Measurements from ENCODE around the gene FAM89B. TPM values are rescaled to one million over a fixed set of nuclear protein-coding genes. Genes with fewer than 3 reads are reported as not detected.

Gene FAM89B
- total RNA-seq, 2 experiments from 2014 or later, result 45.6 to 48.0 TPM

- peaks cover 52% of the 10 kb centered on the region for H3K36me3 Mint-ChIP-seq (ENCODE audit: low read depth)
- no peaks in the 10 kb centered on the region for H3K27me3 Mint-ChIP-seq
- peaks cover 63% of the 10 kb centered on the region for H3K4me1 Mint-ChIP-seq
- ChIA-PET POLR2A (interaction anchor here (0.7 to 6.9 kb wide), 18 partner anchors 9 to 247 kb away, joined by 3 to 82 read pairs (median 5); partner anchors contain the start of genes EHBP1L1, FAM89B, FRMD8 and KCNK7), CTCF (interaction anchor here (0.6 to 2.0 kb wide), 4 partner anchors 18 to 288 kb away, joined by 4 to 9 read pairs (median 6); no protein-coding TSS in a partner anchor)
- no peaks in the 10 kb centered on the region for H3K9me3 Mint-ChIP-seq
- peak overlapping the region; percentile 95 for H3K27ac Mint-ChIP-seq
- peak overlapping the region; percentile 97 for H3K4me3 Mint-ChIP-seq
- DNase-seq, result no peak
Observed at GRCh38 chr11:65612691-65613090, 40.4 kb downstream of the FAM89B start.

- H3K4me1 Mint-ChIP-seq, result peaks cover 61% of the 10 kb centered on the region
- POLR2A ChIA-PET, result interaction anchor here (0.7 to 6.9 kb wide), 21 partner anchors 9 to 517 kb away, joined by 3 to 82 read pairs (median 5); partner anchors contain the start of genes EHBP1L1, FAM89B, FRMD8 and KCNK7
- H3K27me3 Mint-ChIP-seq, result no peaks in the 10 kb centered on the region
- peak overlapping the region; percentile 95 for H3K27ac Mint-ChIP-seq
- CTCF ChIA-PET, result interaction anchor here (0.6 to 2.8 kb wide), 5 partner anchors 19 to 289 kb away, joined by 4 to 22 read pairs (median 6); partner anchors contain the start of genes FAM89B and ZNRD2
- peak; percentile 26 for DNase-seq
- H3K36me3 Mint-ChIP-seq (ENCODE audit: low read depth), result peaks cover 47% of the 10 kb centered on the region
- H3K9me3 Mint-ChIP-seq, result no peaks in the 10 kb centered on the region
- peak overlapping the region; percentile 97 for H3K4me3 Mint-ChIP-seq
Observed at GRCh38 chr11:65613091-65613928, 41.0 kb downstream of the FAM89B start.

GRCh38 chr11:65615229-65615949, 43.1 kb downstream of the FAM89B start, which contains the start of gene PCNX3:
PCNX3 (plus strand) TSS chr11:65615776; CDS start chr11:65616312, 536 bp downstream.
- Mint-ChIP-seq H3K9me3 (no peaks in the 10 kb centered on the region), H3K27ac (peak within 1 kb of the TSS; percentile 95), H3K4me3 (peak within 1 kb of the TSS; percentile 98), H3K4me1 (peaks cover 44% of the 10 kb centered on the region), H3K36me3 (ENCODE audit: low read depth) (peaks cover 48% of the 10 kb centered on the region), H3K27me3 (no peaks in the 10 kb centered on the region)
- ChIA-PET POLR2A (interaction anchor here (0.7 to 6.9 kb wide), 40 partner anchors 11 to 872 kb away, joined by 3 to 82 read pairs (median 8); partner anchors contain the start of genes BANF1, CCDC85B, CFL1 and EHBP1L1), CTCF (interaction anchor here (0.6 to 2.8 kb wide), 14 partner anchors 20 to 306 kb away, joined by 3 to 22 read pairs (median 6); partner anchors contain the start of genes EHBP1L1, FAM89B, KAT5 and KCNK7)
- peak; percentile 100 for DNase-seq

- no peaks in the 10 kb centered on the region for H3K9me3 Mint-ChIP-seq
- ChIA-PET CTCF (interaction anchor here (0.6 to 2.8 kb wide), 9 partner anchors 10 to 307 kb away, joined by 3 to 22 read pairs (median 7); partner anchors contain the start of genes FAM89B, MUS81, SIPA1 and ZNRD2), POLR2A (interaction anchor here (0.9 to 6.9 kb wide), 28 partner anchors 10 to 499 kb away, joined by 3 to 82 read pairs (median 9); partner anchors contain the start of genes CCDC85B, CFL1, EHBP1L1 and FAM89B)
- H3K27me3 Mint-ChIP-seq, result no peaks in the 10 kb centered on the region
- H3K4me1 Mint-ChIP-seq, result peaks cover 39% of the 10 kb centered on the region
- H3K4me3 Mint-ChIP-seq, result peak overlapping the region; percentile 98
- peaks cover 43% of the 10 kb centered on the region for H3K36me3 Mint-ChIP-seq (ENCODE audit: low read depth)
- H3K27ac Mint-ChIP-seq, result peak overlapping the region; percentile 95
- peak; percentile 67 for DNase-seq
Observed at GRCh38 chr11:65615950-65616574, 43.7 kb downstream of the FAM89B start.

- Mint-ChIP-seq H3K36me3 (ENCODE audit: low read depth) (peaks cover 41% of the 10 kb centered on the region), H3K27me3 (no peaks in the 10 kb centered on the region), H3K27ac (peak overlapping the region; percentile 95), H3K9me3 (no peaks in the 10 kb centered on the region), H3K4me1 (peaks cover 34% of the 10 kb centered on the region), H3K4me3 (peak overlapping the region; percentile 98)
- CTCF ChIA-PET, result interaction anchor here (0.9 to 2.0 kb wide), 5 partner anchors 9 to 268 kb away, joined by 3 to 7 read pairs (median 5); partner anchors contain the start of gene SIPA1
- POLR2A ChIA-PET, result interaction anchor here (1.0 to 6.9 kb wide), 14 partner anchors 9 to 273 kb away, joined by 3 to 82 read pairs (median 8); partner anchors contain the start of genes CCDC85B, FAM89B, FRMD8 and KCNK7
- peak; percentile 53 for DNase-seq
Observed at GRCh38 chr11:65616575-65617001, 44.2 kb downstream of the FAM89B start.

- Mint-ChIP-seq H3K4me3 (peak overlapping the region; percentile 98), H3K4me1 (peaks cover 27% of the 10 kb centered on the region), H3K27ac (peak overlapping the region; percentile 95), H3K27me3 (no peaks in the 10 kb centered on the region), H3K9me3 (no peaks in the 10 kb centered on the region), H3K36me3 (ENCODE audit: low read depth) (peaks cover 36% of the 10 kb centered on the region)
- CTCF ChIA-PET, result interaction anchor here (0.5 to 2.0 kb wide), 8 partner anchors 9 to 605 kb away, joined by 3 to 7 read pairs (median 4); partner anchors contain the start of genes KAT5 and SIPA1
- no peak for DNase-seq
- POLR2A ChIA-PET, result interaction anchor here (0.5 to 6.9 kb wide), 16 partner anchors 9 to 593 kb away, joined by 3 to 82 read pairs (median 6); partner anchors contain the start of genes CCDC85B, FAM89B, KCNK7 and MALAT1
Observed at GRCh38 chr11:65617136-65617850, 45.0 kb downstream of the FAM89B start.

GRCh38 chr11:65617990-65618751, 45.8 kb downstream of the FAM89B start:
- CTCF ChIA-PET, result interaction anchor here (0.6 to 2.0 kb wide), 3 partner anchors 8 to 211 kb away, joined by 3 to 7 read pairs (median 3); partner anchors contain the start of gene KAT5

GRCh38 chr11:65618763-65619162, 46.4 kb downstream of the FAM89B start:
- CTCF ChIA-PET, result no interaction called here
- Mint-ChIP-seq H3K27me3 (no peaks in the 10 kb centered on the region), H3K27ac (no peak overlapping the region), H3K9me3 (no peaks in the 10 kb centered on the region), H3K36me3 (ENCODE audit: low read depth) (peaks cover 40% of the 10 kb centered on the region), H3K4me1 (peaks cover 18% of the 10 kb centered on the region), H3K4me3 (no peak overlapping the region)
- POLR2A ChIA-PET, result interaction anchor here (1.8 to 6.9 kb wide), 2 partner anchors 21 to 44 kb away, joined by 5 to 82 read pairs; partner anchors contain the start of genes RELA and SIPA1
- no peak for DNase-seq

More at GRCh38 chr11:65617990-65618751, 45.8 kb downstream of the FAM89B start:
- Mint-ChIP-seq H3K4me3 (no peak overlapping the region), H3K27ac (no peak overlapping the region), H3K36me3 (ENCODE audit: low read depth) (peaks cover 36% of the 10 kb centered on the region), H3K4me1 (peaks cover 19% of the 10 kb centered on the region), H3K27me3 (no peaks in the 10 kb centered on the region), H3K9me3 (no peaks in the 10 kb centered on the region)
- POLR2A ChIA-PET, result interaction anchor here (1.0 to 6.9 kb wide), 4 partner anchors 22 to 152 kb away, joined by 3 to 82 read pairs (median 20); partner anchors contain the start of genes RELA and SIPA1
- no peak for DNase-seq

- no peak overlapping the region for H3K27ac Mint-ChIP-seq
- DNase-seq, result no peak
- H3K9me3 Mint-ChIP-seq, result no peaks in the 10 kb centered on the region
- H3K27me3 Mint-ChIP-seq, result no peaks in the 10 kb centered on the region
- ChIA-PET POLR2A (interaction anchor here (1.8 kb wide), 1 partner anchor 43 kb away, joined by 5 read pairs; the partner anchor contains the start of gene RELA), CTCF (interaction anchor here (1.2 kb wide), 1 partner anchor 31 kb away, joined by 3 read pairs; no protein-coding TSS in a partner anchor)
- peaks cover 18% of the 10 kb centered on the region for H3K4me1 Mint-ChIP-seq
- H3K4me3 Mint-ChIP-seq, result no peak overlapping the region
- H3K36me3 Mint-ChIP-seq (ENCODE audit: low read depth), result peaks cover 39% of the 10 kb centered on the region
Observed at GRCh38 chr11:65619281-65619928, 47.1 kb downstream of the FAM89B start.

- Mint-ChIP-seq H3K36me3 (ENCODE audit: low read depth) (peaks cover 40% of the 10 kb centered on the region), H3K4me1 (peaks cover 18% of the 10 kb centered on the region), H3K9me3 (no peaks in the 10 kb centered on the region), H3K4me3 (no peak overlapping the region), H3K27me3 (no peaks in the 10 kb centered on the region), H3K27ac (no peak overlapping the region)
- no peak for DNase-seq
- CTCF ChIA-PET, result no interaction called here
- POLR2A ChIA-PET, result no interaction called here
Observed at GRCh38 chr11:65620666-65621065, 48.3 kb downstream of the FAM89B start.
